HG03280 (cell line): ENCODE results near the gene ZCCHC7.
"Not testable (repeated sequence)": the region's sequence is repeated elsewhere in the genome, so short reads cannot be mapped to it uniquely, and the experiment has no call there.

Experiments
- ATAC-seq: cut with Tn5 transposase; IDR thresholded peaks from one replicate; pipeline ENCODE4 v1.9.1; 2021; ENCODE audit warnings: mild to moderate bottlenecking, moderate library complexity; ENCODE audit not compliant: unreplicated experiment

Gene ZCCHC7

GRCh38 chr9:37167456-37168047 lies 47.2 kb downstream of the ZCCHC7 start:
- ATAC-seq, result no peak

- no peak for ATAC-seq
Measured at GRCh38 chr9:37172557-37172956, 52.2 kb downstream of the ZCCHC7 start.

GRCh38 chr9:37174247-37174646 lies 53.9 kb downstream of the ZCCHC7 start:
- no peak for ATAC-seq

GRCh38 chr9:37178742-37179141 lies 58.4 kb downstream of the ZCCHC7 start:
- ATAC-seq, result no peak

GRCh38 chr9:37179576-37179975 lies 59.2 kb downstream of the ZCCHC7 start:
- no peak for ATAC-seq

- no peak for ATAC-seq
Measured at GRCh38 chr9:37180138-37180537, 59.8 kb downstream of the ZCCHC7 start.

GRCh38 chr9:37182718-37183117 lies 62.3 kb downstream of the ZCCHC7 start:
- ATAC-seq, result no peak

GRCh38 chr9:37184905-37185867 lies 64.8 kb downstream of the ZCCHC7 start:
- no peak for ATAC-seq

- no peak for ATAC-seq
Measured at GRCh38 chr9:37187292-37187691, 66.9 kb downstream of the ZCCHC7 start.

GRCh38 chr9:37187713-37188439 lies 67.5 kb downstream of the ZCCHC7 start:
- peak; percentile 73 for ATAC-seq

- not testable (repeated sequence) for ATAC-seq
Measured at GRCh38 chr9:37190739-37191138, 70.4 kb downstream of the ZCCHC7 start.

GRCh38 chr9:37191403-37192089 lies 71.2 kb downstream of the ZCCHC7 start:
- no peak for ATAC-seq

GRCh38 chr9:37192803-37193202 lies 72.4 kb downstream of the ZCCHC7 start:
- no peak for ATAC-seq

- ATAC-seq, result no peak
Measured at GRCh38 chr9:37197158-37198038, 77.0 kb downstream of the ZCCHC7 start.

GRCh38 chr9:37198039-37198729 lies 77.8 kb downstream of the ZCCHC7 start:
- ATAC-seq, result no peak

- ATAC-seq, result no peak
Measured at GRCh38 chr9:37198831-37199230, 78.5 kb downstream of the ZCCHC7 start.

- no peak for ATAC-seq
Measured at GRCh38 chr9:37200433-37201005, 80.1 kb downstream of the ZCCHC7 start.

- no peak for ATAC-seq
Measured at GRCh38 chr9:37201581-37201980, 81.2 kb downstream of the ZCCHC7 start.

- ATAC-seq, result no peak
Measured at GRCh38 chr9:37202091-37202490, 81.7 kb downstream of the ZCCHC7 start.
